Tibial nerve (tissue), 3 donors: ENCODE results near the gene GNB1L.

Source experiments
- CTCF ChIP-seq, 5 experiments: fragments of 200-600 bp in 3 of 5; fragments of 450-650 bp in 2 of 5; sonication (generic) in 3 of 5; IDR thresholded peaks; one replicate each; pipeline ENCODE4 v1.5.1; 2016 to 2019; ENCODE audit warnings: antibody characterized with exemption in 5 of 5, mild to moderate bottlenecking in 3 of 5, moderate library complexity in 2 of 5
- POLR2A ChIP-seq, 2 donors: fragments of 450-650 bp; IDR thresholded peaks; one replicate each; pipeline ENCODE4 v1.6.1; 2017; ENCODE audit warnings: antibody characterized with exemption in 2 of 2, mild to moderate bottlenecking in 2 of 2, moderate library complexity in 2 of 2

- TF ChIP-seq CTCF (IDR thresholded peaks at IDR 0.05): no peak
- no peak for TF ChIP-seq POLR2A (IDR thresholded peaks at IDR 0.05)
Observed at GRCh38 chr22:19789406-19789805, 65.3 kb downstream of the GNB1L start.
